Liver (tissue), 3 donors: Measurements from ENCODE around the gene ZC3H18.

Experiments used
- EGR1 ChIP-seq, 2 donors: IDR thresholded peaks; 2 replicates each; pipeline ENCODE4 v1.6.1; 2016 to 2018; ENCODE audit warnings: antibody characterized with exemption in 2 of 2, low read depth in 2 of 2
- NR2F2 ChIP-seq: IDR thresholded peaks from 2 replicates; pipeline ENCODE4 v1.6.1; 2016; ENCODE audit warnings: antibody characterized with exemption
- TF ChIP-seq, protein P1 (sequence below): IDR thresholded peaks from 2 replicates; pipeline ENCODE4 v1.6.1; 2016; ENCODE audit warnings: antibody characterized with exemption
- TF ChIP-seq, protein P2 (sequence below): fragments of 150-350 bp; IDR thresholded peaks from 2 replicates; pipeline ENCODE4 v1.5.1; 2017; ENCODE audit warnings: improper control_type of control experiment, low read depth, low read length; ENCODE audit not compliant: missing input control
- donor health status: healthy.
- donor health status: healthy.

DNA sequence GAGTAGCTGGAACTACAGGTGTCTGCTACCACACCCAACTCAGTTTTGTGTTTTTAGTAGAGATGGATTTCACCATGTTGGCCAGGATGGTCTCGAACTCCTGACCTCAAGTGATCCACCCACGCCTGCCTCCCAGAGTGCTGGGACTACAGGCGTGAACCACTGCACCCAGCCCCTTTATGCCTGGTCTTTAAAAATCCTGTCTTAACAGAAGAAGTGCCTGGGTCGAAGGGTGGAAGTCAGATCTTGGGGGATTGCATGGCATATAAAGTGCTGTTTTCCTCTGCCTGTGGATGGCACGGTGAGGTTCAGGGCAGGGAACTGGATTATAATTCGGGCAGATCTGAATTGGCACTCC lies 30.3 kb downstream of the ZC3H18 start:
- TF ChIP-seq, protein P1, sequence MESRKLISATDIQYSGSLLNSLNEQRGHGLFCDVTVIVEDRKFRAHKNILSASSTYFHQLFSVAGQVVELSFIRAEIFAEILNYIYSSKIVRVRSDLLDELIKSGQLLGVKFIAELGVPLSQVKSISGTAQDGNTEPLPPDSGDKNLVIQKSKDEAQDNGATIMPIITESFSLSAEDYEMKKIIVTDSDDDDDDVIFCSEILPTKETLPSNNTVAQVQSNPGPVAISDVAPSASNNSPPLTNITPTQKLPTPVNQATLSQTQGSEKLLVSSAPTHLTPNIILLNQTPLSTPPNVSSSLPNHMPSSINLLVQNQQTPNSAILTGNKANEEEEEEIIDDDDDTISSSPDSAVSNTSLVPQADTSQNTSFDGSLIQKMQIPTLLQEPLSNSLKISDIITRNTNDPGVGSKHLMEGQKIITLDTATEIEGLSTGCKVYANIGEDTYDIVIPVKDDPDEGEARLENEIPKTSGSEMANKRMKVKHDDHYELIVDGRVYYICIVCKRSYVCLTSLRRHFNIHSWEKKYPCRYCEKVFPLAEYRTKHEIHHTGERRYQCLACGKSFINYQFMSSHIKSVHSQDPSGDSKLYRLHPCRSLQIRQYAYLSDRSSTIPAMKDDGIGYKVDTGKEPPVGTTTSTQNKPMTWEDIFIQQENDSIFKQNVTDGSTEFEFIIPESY, result no peak
- TF ChIP-seq, protein P2, sequence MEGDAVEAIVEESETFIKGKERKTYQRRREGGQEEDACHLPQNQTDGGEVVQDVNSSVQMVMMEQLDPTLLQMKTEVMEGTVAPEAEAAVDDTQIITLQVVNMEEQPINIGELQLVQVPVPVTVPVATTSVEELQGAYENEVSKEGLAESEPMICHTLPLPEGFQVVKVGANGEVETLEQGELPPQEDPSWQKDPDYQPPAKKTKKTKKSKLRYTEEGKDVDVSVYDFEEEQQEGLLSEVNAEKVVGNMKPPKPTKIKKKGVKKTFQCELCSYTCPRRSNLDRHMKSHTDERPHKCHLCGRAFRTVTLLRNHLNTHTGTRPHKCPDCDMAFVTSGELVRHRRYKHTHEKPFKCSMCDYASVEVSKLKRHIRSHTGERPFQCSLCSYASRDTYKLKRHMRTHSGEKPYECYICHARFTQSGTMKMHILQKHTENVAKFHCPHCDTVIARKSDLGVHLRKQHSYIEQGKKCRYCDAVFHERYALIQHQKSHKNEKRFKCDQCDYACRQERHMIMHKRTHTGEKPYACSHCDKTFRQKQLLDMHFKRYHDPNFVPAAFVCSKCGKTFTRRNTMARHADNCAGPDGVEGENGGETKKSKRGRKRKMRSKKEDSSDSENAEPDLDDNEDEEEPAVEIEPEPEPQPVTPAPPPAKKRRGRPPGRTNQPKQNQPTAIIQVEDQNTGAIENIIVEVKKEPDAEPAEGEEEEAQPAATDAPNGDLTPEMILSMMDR, result no peak
- no peak for TF ChIP-seq EGR1 (IDR thresholded peaks at IDR 0.05; ENCODE audit: low read depth in 2 of 2)
- TF ChIP-seq NR2F2, result no peak
